GM12878 (cell line): ENCODE data around the gene ACYP1. TPM values are rescaled to one million over a fixed set of nuclear protein-coding genes. Genes with fewer than 3 reads are reported as not detected.

Experiments used
- ATAC-seq: fragments of 200-7000 bp; cut with Tn5 transposase; 3 replicates; pipeline ENCODE4 v1.9.1; 2020; ENCODE audit warnings: mild to moderate bottlenecking, moderate library complexity
- BruUV-seq: library from RNA; stranded (reverse); fragments of 400-500 nt; replicated peaks from 2 replicates; lab custom pipeline; 2021; lab: Mats Ljungman, UMichigan
- CTCF ChIA-PET: fragments of 300-600 bp; sonication (Branson Sonifier 250); formaldehyde crosslinking; extraction: SDS; loops from one replicate; lab custom pipeline; 2021; ENCODE audit warnings: inconsistent platforms; lab: Yijun Ruan, JAX
- POLR2A ChIA-PET: fragments of 350-600 bp; formaldehyde crosslinking; extraction: SDS; loops from one replicate; lab custom pipeline; 2021; ENCODE audit warnings: inconsistent platforms; lab: Charles Lee
- RAD21 ChIA-PET: fragments of 300-600 bp; sonication (Branson Sonifier 250); formaldehyde crosslinking; loops from one replicate; lab custom pipeline; 2023; ENCODE audit warnings: antibody characterized with exemption; ENCODE audit not compliant: unreplicated experiment; lab: Charles Lee
- SMC1A ChIA-PET: fragments of 300-600 bp; sonication (Branson Sonifier 250); formaldehyde crosslinking; loops from one replicate; lab custom pipeline; 2023; ENCODE audit not compliant: unreplicated experiment, uncharacterized antibody; lab: Charles Lee
- DNase-seq: peaks from one replicate; pipeline ENCODE4 v3.0.0-alpha.2; 2011; ENCODE audit warnings: low read depth, low spot score
- FAIRE-seq: peaks from 3 replicates; lab custom pipeline; 2011; peaks lifted over from hg19 to GRCh38; lab: Jason Lieb, UNC
- H2AFZ ChIP-seq: 2 replicates; pipeline ENCODE4 v1.6.0; 2011; ENCODE audit warnings: low read depth, low read length, control low read depth; ENCODE audit not compliant: control insufficient read depth
- H3K27ac ChIP-seq: 2 replicates; pipeline ENCODE4 v1.5.1; 2011; ENCODE audit warnings: control low read depth; ENCODE audit not compliant: control insufficient read depth, insufficient read depth
- H3K27me3 ChIP-seq, 2 experiments: replicated peaks in 1 of 2; 2 replicates each; pipeline versions ENCODE4 v1.6.0 to v1.6.1; 2011; ENCODE audit warnings: low read length in 1 of 2; ENCODE audit not compliant: control insufficient read depth in 2 of 2, insufficient read depth in 2 of 2
- H3K36me3 ChIP-seq, 2 experiments: 2 replicates each; pipeline ENCODE4 v1.5.1; 2011; ENCODE audit warnings: low read length in 1 of 2; ENCODE audit not compliant: control insufficient read depth in 2 of 2, insufficient read depth in 2 of 2
- H3K4me1 ChIP-seq: 2 replicates; pipeline ENCODE4 v1.6.1; 2011; ENCODE audit warnings: mild to moderate bottlenecking, low read length, moderate library complexity, mixed read lengths; ENCODE audit not compliant: control insufficient read depth, insufficient read depth
- H3K4me2 ChIP-seq: 2 replicates; pipeline ENCODE4 v1.6.0; 2011; ENCODE audit warnings: control low read depth; ENCODE audit not compliant: control insufficient read depth, insufficient read depth
- H3K4me3 ChIP-seq: fragments of 200-600 bp; sonication (generic); 2 replicates; pipeline ENCODE4 v1.5.1; 2016
- H3K79me2 ChIP-seq: 2 replicates; pipeline ENCODE4 v1.6.0; 2011; ENCODE audit warnings: low read length; ENCODE audit not compliant: control insufficient read depth, insufficient read depth
- H3K9ac ChIP-seq: 2 replicates; pipeline ENCODE4 v1.8.0; 2011; ENCODE audit warnings: low read length, control low read depth, mixed read lengths; ENCODE audit not compliant: control insufficient read depth, insufficient read depth
- H3K9me3 ChIP-seq: replicated peaks from 3 replicates; pipeline ENCODE4 v1.5.1; 2011; ENCODE audit warnings: mild to moderate bottlenecking, low read length; ENCODE audit not compliant: control insufficient read depth, insufficient read depth
- H4K20me1 ChIP-seq: 2 replicates; pipeline ENCODE4 v1.6.0; 2011; ENCODE audit not compliant: control insufficient read depth, insufficient read depth
- ATF7 ChIP-seq: fragments of 450-650 bp; IDR thresholded peaks from 2 replicates; pipeline ENCODE4 v1.6.1; 2016; ENCODE audit warnings: low read depth, mild to moderate bottlenecking
- BMI1 ChIP-seq: fragments of 450-650 bp; IDR thresholded peaks from 2 replicates; pipeline ENCODE4 v1.6.1; 2016; ENCODE audit warnings: mild to moderate bottlenecking, moderate library complexity, borderline replicate concordance
- CBFB ChIP-seq: IDR thresholded peaks from 2 replicates; pipeline ENCODE4 v1.6.1; 2016; ENCODE audit warnings: antibody characterized with exemption, low read depth
- CBX3 ChIP-seq: fragments of 200-600 bp; sonication (generic); IDR thresholded peaks from 2 replicates; pipeline ENCODE4 v1.6.1; 2016; ENCODE audit warnings: low read depth, borderline replicate concordance
- CEBPB ChIP-seq, 2 experiments: fragments of 150-350 bp in 1 of 2; IDR thresholded peaks; 2 replicates each; pipeline ENCODE4 v1.6.1; 2012 to 2014; ENCODE audit warnings: low read depth in 2 of 2, low read length in 2 of 2, borderline replicate concordance in 1 of 2, inconsistent platforms in 1 of 2
- MEF2A ChIP-seq: IDR thresholded peaks from 2 replicates; pipeline ENCODE4 v1.6.1; 2011; ENCODE audit warnings: low read depth, mild to moderate bottlenecking, low read length, moderate library complexity; ENCODE audit not compliant: insufficient read depth
- MTA3 ChIP-seq: IDR thresholded peaks from 2 replicates; pipeline ENCODE4 v1.6.1; 2012; ENCODE audit warnings: low read length, inconsistent platforms, borderline replicate concordance
- MYC ChIP-seq: IDR thresholded peaks from 2 replicates; pipeline ENCODE4 v1.6.1; 2011; ENCODE audit warnings: mild to moderate bottlenecking, low read length, moderate library complexity, inconsistent platforms; ENCODE audit not compliant: insufficient read depth, insufficient replicate concordance, insufficient read length, severe bottlenecking
- RFX5 ChIP-seq: IDR thresholded peaks from 2 replicates; pipeline ENCODE4 v1.6.1; 2011; ENCODE audit warnings: low read depth, low read length, improper control_type of control experiment
- SMC3 ChIP-seq: IDR thresholded peaks from 2 replicates; pipeline ENCODE4 v1.6.1; 2011; ENCODE audit warnings: low read length, improper control_type of control experiment, borderline replicate concordance
- TCF3 ChIP-seq: IDR thresholded peaks from 2 replicates; pipeline ENCODE4 v1.6.1; 2012; ENCODE audit warnings: low read depth, mild to moderate bottlenecking, low read length, borderline replicate concordance; ENCODE audit not compliant: insufficient read depth
- WRNIP1 ChIP-seq: IDR thresholded peaks from 2 replicates; pipeline ENCODE4 v1.6.1; 2011; ENCODE audit warnings: low read depth, low read length, improper control_type of control experiment, borderline replicate concordance
- WGBS: methylation state at CpG from one replicate; pipeline ENCODE4 v1.1.6; 2016; ENCODE audit warnings: low lambda C conversion rate; ENCODE audit not compliant: insufficient replicate concordance, insufficient coverage; ENCODE audit errors: missing lambda C conversion rate; 5-methylcytosine and 5-hydroxymethylcytosine counted together
- in situ Hi-C: fragments of 300-500 bp; cut with MboI; formaldehyde crosslinking; loops from 9 replicates; pipeline ENCODE4 v1.14.3; 2018; ENCODE audit warnings: mixed read lengths
- intact Hi-C: fragments of 100-400 bp; cut with micrococcal nuclease; formaldehyde crosslinking; loops from one replicate; pipeline ENCODE4 v1.14.2; 2022; ENCODE audit not compliant: unreplicated experiment
- polyA plus RNA-seq, 11 experiments: library from polyadenylated mRNA; depleted of rRNA in 4 of 11; unstranded in 6 of 11; stranded (reverse) in 5 of 11; fragments of >200 nt; fragmentation: Nextera tagmentation in 4 of 11; fragmentation: Illumina TruSeq in 1 of 11; extraction: Ambion mirVana in 4 of 11; extraction: Trizol in 1 of 11; gene quantifications; 1 replicate in 1 of 11; 2 replicates in 10 of 11; pipeline versions ENCODE4 v1.2.1 to v1.2.3, GENCODE V29; 2011 to 2016; ENCODE audit warnings: inconsistent platforms in 2 of 11, missing spikeins in 2 of 11, low read depth in 1 of 11
- total RNA-seq, 4 experiments: library from RNA; depleted of rRNA in 3 of 4; stranded (reverse); fragments of >200 nt in 3 of 4; fragmentation: Illumina TruSeq in 1 of 4; extraction: Trizol in 1 of 4; gene quantifications; 2 replicates each; pipeline versions ENCODE4 v1.2.1 to v1.2.3, GENCODE V29; 2013 to 2021
- TF ChIP-seq, protein P1 (sequence below): fragments of 150-350 bp; IDR thresholded peaks from 2 replicates; pipeline ENCODE4 v1.6.1; 2016; ENCODE audit warnings: low read depth, low read length

ACYP1 gene
- total and polyA plus RNA-seq, 10 of the 15 experiments (the other 5 are each of a cell fraction or from before 2014, with no cell fraction given), result 18.2 to 52.6 (median 43.5) TPM

DNA sequence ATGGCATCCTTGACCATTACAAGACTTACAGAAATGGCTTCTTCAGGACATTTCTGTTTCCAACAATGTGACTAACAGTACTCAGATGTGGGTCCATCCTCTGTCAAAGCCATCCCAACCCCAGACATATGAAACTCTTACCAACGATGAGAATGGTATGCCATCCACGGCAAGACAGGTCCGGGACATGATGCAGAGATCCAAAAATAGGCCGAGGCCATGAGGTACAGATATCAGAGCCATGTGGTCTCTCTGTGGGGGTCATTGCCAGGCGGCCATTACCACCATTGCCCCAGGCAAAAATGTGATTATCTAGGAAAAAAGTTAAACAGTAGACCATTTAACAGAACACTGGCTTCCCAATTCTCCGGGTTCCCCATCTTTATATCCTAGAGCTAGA, 33.1 kb upstream of the ACYP1 start (continued):
- no peak for TF ChIP-seq ATF7
- TF ChIP-seq CEBPB (IDR thresholded peaks at IDR 0.05; ENCODE audit: borderline replicate concordance in 1 of 2, low read depth in 2 of 2, low read length in 2 of 2), result no peak
- no peak for TF ChIP-seq BMI1
- no peak for TF ChIP-seq CBX3
- no peak for TF ChIP-seq SMC3

DNA sequence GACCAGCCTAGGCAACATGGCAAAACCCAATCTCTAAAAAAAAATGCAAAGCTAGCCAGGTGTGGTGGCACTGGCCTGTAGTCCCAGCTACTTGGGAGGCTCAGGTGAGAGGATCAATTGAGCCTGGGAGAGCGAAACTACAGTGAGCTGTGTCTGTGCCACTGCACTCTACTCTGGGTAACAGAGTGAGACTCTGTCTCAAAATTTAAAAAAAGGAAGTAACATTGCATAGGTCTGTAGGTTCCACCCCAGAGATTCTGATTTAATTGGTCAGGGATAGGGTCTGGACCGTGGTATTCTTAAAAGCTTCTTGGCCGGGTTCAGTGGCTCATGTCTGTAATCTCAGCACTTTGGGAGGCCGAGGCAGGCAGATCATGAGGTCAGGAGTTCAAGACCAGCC, 31.9 kb upstream of the ACYP1 start:
- Histone ChIP-seq H4K20me1 (no peaks in the 10 kb centered on the region; the same call in 1 of the 2 replicates), H3K36me3 (peaks cover 0 to 8% of the 10 kb centered on the region in 2 experiments; a peak in 3 of 4 replicates), H3K4me3 (no peak overlapping the region), H3K9ac (no peak overlapping the region), H3K4me1 (no peaks in the 10 kb centered on the region), H3K4me2 (no peak overlapping the region), H3K9me3 (no peaks in the 10 kb centered on the region), H3K27me3 (no peaks in the 10 kb centered on the region), H2AFZ (no peak overlapping the region), H3K79me2 (no peaks in the 10 kb centered on the region), H3K27ac (no peak overlapping the region)
- no TSS peak for BruUV-seq
- ATAC-seq (no peak), FAIRE-seq (no peak), DNase-seq (no peak)
- TF ChIP-seq RFX5 (no peak), WRNIP1 (no peak), TCF3 (no peak), MTA3 (no peak), MEF2A (no peak), CBFB (no peak), MYC (no peak)
- TF ChIP-seq, protein P1, sequence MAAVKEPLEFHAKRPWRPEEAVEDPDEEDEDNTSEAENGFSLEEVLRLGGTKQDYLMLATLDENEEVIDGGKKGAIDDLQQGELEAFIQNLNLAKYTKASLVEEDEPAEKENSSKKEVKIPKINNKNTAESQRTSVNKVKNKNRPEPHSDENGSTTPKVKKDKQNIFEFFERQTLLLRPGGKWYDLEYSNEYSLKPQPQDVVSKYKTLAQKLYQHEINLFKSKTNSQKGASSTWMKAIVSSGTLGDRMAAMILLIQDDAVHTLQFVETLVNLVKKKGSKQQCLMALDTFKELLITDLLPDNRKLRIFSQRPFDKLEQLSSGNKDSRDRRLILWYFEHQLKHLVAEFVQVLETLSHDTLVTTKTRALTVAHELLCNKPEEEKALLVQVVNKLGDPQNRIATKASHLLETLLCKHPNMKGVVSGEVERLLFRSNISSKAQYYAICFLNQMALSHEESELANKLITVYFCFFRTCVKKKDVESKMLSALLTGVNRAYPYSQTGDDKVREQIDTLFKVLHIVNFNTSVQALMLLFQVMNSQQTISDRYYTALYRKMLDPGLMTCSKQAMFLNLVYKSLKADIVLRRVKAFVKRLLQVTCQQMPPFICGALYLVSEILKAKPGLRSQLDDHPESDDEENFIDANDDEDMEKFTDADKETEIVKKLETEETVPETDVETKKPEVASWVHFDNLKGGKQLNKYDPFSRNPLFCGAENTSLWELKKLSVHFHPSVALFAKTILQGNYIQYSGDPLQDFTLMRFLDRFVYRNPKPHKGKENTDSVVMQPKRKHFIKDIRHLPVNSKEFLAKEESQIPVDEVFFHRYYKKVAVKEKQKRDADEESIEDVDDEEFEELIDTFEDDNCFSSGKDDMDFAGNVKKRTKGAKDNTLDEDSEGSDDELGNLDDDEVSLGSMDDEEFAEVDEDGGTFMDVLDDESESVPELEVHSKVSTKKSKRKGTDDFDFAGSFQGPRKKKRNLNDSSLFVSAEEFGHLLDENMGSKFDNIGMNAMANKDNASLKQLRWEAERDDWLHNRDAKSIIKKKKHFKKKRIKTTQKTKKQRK, result no peak
- 69% methylated on average over 4 of the region's 4 CpGs for WGBS
- RAD21 ChIA-PET, result interaction anchor here (2.1 kb wide), 1 partner anchor 235 kb away, joined by 5 read pairs; no protein-coding TSS in a partner anchor
- POLR2A ChIA-PET, result no interaction called here
- in situ Hi-C loops, result no loop called here
- SMC1A ChIA-PET, result interaction anchor here (0.8 to 1.3 kb wide), 3 partner anchors 150 to 235 kb away, joined by 3 read pairs; no protein-coding TSS in a partner anchor
- CTCF ChIA-PET, result interaction anchor here (0.8 kb wide), 1 partner anchor 235 kb away, joined by 3 read pairs; no protein-coding TSS in a partner anchor
- intact Hi-C loops, result no loop called here
